SH-SY5Y (cell line): Measurements from ENCODE around the gene VPS13D.

Source experiments
- GATA2 ChIP-seq: IDR thresholded peaks from 2 replicates; pipeline ENCODE4 v1.6.1; 2011; ENCODE audit warnings: mild to moderate bottlenecking, low read depth, low read length
- GATA3 ChIP-seq: IDR thresholded peaks from 2 replicates; pipeline ENCODE4 v1.6.1; 2011; ENCODE audit warnings: low read depth, mild to moderate bottlenecking, low read length, moderate library complexity

GRCh38 chr1:12404918-12405317 lies 175.1 kb downstream of the VPS13D start:
- TF ChIP-seq GATA2 (no peak), GATA3 (no peak)
